Adrenal gland (tissue), 5 donors: Measurements from ENCODE around the gene AQP1.

Experiments used
- POLR2A ChIP-seq, 2 donors: fragments of 450-650 bp; IDR thresholded peaks; one replicate each; pipeline ENCODE4 v1.6.1; 2017; ENCODE audit warnings: antibody characterized with exemption in 2 of 2, mild to moderate bottlenecking in 2 of 2, moderate library complexity in 1 of 2
- TF ChIP-seq, protein P1 (sequence below), 6 experiments: fragments of 450-650 bp in 4 of 6; fragments of 200-600 bp in 2 of 6; sonication (generic) in 1 of 6; IDR thresholded peaks; 1 replicate in 5 of 6; 2 replicates in 1 of 6; pipeline versions ENCODE4 v1.5.1 to v1.8.0; 2016 to 2021; ENCODE audit warnings: antibody characterized with exemption in 6 of 6, mild to moderate bottlenecking in 2 of 6, moderate library complexity in 1 of 6
- donor health status: DM: no; HTN: no; CAD: no.

- no peak for TF ChIP-seq POLR2A (IDR thresholded peaks at IDR 0.05)
- TF ChIP-seq, protein P1, sequence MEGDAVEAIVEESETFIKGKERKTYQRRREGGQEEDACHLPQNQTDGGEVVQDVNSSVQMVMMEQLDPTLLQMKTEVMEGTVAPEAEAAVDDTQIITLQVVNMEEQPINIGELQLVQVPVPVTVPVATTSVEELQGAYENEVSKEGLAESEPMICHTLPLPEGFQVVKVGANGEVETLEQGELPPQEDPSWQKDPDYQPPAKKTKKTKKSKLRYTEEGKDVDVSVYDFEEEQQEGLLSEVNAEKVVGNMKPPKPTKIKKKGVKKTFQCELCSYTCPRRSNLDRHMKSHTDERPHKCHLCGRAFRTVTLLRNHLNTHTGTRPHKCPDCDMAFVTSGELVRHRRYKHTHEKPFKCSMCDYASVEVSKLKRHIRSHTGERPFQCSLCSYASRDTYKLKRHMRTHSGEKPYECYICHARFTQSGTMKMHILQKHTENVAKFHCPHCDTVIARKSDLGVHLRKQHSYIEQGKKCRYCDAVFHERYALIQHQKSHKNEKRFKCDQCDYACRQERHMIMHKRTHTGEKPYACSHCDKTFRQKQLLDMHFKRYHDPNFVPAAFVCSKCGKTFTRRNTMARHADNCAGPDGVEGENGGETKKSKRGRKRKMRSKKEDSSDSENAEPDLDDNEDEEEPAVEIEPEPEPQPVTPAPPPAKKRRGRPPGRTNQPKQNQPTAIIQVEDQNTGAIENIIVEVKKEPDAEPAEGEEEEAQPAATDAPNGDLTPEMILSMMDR (IDR thresholded peaks at IDR 0.05), result no peak
Measured at GRCh38 chr7:30893357-30893756, 18.3 kb upstream of the AQP1 start.
